GM19438 (cell line): ENCODE data around the gene DPP7.
A peak's percentile ranks its signal among the peaks of the same experiment; 100 is the strongest.

ENCODE experiments used
- ATAC-seq: cut with Tn5 transposase; IDR thresholded peaks from one replicate; pipeline ENCODE4 v1.9.1; 2021; ENCODE audit warnings: low read depth; ENCODE audit not compliant: unreplicated experiment

DPP7 gene

DNA sequence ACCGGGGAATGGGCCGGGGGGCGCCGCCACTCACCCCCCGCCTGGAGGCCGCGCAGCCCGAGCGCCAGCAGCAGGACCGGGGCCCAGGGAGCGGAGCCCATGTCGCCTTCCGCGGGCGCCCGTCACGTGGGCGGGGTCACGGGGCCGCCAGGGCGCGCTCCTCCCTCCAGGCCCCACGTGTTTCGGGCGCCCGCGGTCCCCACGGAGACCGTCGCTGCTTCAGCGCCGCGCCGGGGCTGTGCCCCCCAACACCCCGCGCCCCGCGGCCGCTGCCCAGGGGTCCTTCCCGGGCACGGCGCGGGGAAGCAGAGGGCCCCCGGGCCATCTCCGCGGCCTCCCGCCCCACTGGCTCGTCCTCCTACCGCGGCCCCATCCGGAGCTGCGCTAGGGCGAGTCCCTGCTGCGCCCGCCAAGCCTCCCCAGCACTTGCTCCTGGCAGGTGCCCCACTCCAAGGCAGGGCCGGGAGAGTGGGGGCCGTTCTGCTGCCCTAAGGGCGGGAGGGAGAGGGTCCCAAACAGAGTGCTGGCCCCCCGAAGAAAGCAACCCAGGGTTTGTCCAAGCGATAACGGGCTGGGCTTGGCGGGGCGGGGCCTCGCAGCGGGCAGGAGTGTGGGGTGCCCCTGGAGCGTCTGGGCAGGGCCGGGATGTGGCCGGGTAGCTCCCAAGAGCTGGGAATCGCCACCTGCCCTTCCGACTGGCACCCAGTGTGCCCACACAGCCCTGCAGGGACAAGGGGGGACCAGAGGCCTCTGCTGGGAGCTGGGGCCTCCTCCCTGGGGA, at the start of gene DPP7:
Gene DPP7, minus strand, starts transcription at position 121 of the 781 bp plus-strand sequence. Its CDS starts 20 bp downstream, at position 101.
- ATAC-seq: peak; percentile 62

GRCh38 chr9:137163805-137164204, 49.3 kb upstream of the DPP7 start:
- no peak for ATAC-seq

- no peak for ATAC-seq
These were observed 48.8 kb upstream of the DPP7 start for GRCh38 chr9:137163365-137163715.

GRCh38 chr9:137162505-137163364, 48.2 kb upstream of the DPP7 start:
- ATAC-seq: no peak

GRCh38 chr9:137161558-137162486, 47.3 kb upstream of the DPP7 start:
- ATAC-seq: no peak

DNA sequence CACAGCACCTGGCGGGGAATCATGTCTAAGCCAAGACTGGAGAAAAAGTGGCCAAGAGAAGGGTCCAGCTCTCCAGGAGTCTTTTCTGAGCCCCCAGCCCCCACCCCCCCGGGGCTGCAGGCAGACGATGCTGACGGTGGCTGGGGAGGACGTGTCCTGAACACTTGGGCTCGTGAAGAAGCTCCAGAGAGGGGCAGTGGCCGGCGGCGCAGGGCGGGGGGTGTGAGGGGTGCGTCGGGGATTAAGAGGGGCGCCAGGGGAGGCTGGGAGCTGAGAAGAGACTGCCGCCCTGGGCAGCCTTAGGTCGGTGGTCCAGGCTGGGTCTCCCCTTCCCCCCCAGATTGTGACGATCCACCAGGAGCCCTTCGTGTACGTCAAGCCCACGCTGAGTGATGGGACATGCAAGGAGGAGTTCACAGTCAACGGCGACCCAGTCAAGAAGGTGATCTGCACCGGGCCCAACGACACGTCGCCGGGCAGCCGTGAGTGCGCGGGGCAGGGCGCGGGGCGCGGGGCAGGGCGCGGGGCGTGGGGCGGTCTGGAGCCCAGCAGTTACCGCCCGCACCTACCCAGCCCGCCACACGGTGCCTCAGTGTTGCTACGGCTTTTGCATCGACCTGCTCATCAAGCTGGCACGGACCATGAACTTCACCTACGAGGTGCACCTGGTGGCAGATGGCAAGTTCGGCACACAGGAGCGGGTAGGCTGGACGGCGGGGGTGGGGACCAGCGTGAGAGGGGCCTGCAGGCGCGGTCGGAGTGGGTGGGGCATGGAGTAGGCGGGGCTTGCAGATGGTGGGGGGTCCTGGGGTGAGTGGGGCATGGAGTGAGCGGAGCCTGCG, 46.4 kb upstream of the DPP7 start:
- ATAC-seq: no peak

- ATAC-seq: no peak
These were observed 45.5 kb upstream of the DPP7 start for GRCh38 chr9:137160054-137160425.

DNA sequence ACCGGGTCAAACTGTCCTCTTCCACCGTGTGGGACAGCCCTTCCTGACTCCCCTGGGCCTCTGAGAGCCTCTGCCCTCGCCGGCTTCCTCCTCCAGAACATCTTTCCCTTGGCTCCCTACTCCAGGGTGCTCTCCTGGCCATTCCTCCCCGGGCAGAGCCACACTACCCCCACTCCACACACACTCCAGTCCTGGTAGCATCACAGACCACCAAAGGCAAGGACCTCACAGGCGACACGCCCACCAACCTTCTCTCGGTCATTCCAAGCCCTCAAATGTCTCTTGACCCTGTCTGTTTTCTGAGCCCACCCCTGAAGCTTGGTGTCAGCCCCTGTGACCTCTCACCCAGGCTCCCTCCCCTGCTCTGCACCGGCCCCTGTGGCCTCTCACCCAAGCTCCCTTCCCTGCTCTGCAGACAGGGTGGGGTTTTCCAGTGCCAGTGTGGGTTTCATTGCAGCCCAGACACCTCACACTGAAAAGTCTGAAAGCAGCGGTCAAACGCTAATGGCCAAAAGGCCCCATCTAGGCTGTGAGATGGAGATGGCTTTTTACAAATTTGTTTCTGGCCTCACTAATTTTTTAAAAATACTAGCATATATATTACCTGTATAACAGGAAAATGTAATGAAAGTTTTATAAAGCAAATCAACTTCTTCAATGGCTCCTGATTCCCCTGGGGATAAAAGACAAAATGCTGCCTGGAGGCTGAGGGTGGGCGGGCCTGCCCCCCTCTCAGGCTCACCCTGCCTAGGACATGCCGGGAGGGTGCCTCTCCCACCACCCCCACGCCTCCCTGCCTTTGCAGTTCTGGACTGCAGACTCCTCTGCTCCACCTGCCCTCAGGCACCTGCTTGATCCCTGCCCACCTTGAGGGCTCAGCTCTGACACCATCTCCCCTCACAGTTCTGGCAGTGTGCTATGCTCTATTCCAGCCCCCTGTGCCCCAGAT, 44.8 kb upstream of the DPP7 start:
- ATAC-seq: no peak

- no peak for ATAC-seq
These were observed 44.1 kb upstream of the DPP7 start for GRCh38 chr9:137158625-137159024.

- no peak for ATAC-seq
These were observed 43.3 kb upstream of the DPP7 start for GRCh38 chr9:137157618-137158415.

DNA sequence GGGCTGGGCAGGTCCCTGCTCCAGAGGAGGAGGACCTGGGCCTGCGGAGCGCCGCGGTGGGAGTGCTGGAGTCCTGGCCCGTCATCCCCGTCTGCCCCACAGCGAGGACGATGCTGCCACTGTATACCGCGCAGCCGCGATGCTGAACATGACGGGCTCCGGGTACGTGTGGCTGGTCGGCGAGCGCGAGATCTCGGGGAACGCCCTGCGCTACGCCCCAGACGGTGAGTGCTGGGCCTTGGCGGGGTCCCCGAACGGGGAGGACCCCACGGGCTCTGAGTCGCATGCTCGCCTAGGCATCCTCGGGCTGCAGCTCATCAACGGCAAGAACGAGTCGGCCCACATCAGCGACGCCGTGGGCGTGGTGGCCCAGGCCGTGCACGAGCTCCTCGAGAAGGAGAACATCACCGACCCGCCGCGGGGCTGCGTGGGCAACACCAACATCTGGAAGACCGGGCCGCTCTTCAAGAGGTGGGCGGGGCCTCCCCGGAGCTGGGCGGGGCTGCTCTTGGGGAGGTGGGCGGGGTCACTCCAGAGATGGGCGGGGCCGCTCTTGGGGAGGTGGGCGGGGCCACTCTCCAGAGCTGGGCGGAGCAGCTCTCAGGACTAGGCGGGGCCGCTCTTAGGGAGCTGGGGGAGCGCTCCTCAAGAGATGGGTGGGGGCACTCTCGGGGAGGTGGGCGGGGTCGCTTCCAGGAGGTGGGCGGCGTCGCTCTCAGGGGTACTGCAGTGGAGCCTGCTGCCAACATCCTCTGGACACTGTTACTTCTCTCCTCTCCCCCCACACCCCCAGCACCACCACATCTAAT, 42.2 kb upstream of the DPP7 start:
- ATAC-seq: no peak

- ATAC-seq: no peak
These were observed 38.4 kb upstream of the DPP7 start for GRCh38 chr9:137152844-137153405.

GRCh38 chr9:137150617-137151457, 36.3 kb upstream of the DPP7 start:
- peak; percentile 41 for ATAC-seq

DNA sequence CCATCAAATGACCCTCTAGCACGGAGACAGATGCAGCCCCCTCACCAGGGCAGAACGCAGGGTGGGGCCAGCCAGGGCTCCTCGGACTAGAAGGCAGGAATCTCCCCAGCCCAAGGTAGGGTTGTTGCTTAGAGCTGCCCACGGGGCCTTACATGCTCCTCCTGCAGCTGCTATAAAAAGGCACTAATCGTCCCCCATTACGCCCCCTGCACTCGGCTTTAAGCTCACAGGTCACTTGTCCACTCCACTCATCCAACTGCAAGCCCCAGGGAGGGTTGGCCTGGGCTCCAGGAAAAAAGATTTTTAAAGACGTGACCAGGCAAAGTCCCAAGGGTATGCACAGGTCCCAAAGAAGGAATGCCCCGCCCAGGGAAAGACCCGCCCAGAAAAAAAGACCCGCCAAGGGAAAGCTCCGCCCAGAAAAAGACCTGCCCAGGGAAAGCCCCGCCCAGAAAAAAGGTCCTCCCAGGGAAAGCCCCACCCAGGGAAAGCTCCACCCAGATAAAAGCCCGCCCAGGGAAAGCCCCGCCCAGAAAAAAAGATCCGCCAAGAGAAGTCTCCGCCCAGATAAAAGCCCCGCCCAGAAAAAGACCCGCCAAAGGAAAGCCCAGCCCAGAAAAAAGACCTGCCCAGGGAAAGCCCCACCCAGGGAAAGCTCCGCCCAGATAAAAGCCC, 35.5 kb upstream of the DPP7 start:
- ATAC-seq: peak; percentile 11

GRCh38 chr9:137149363-137149762, 34.8 kb upstream of the DPP7 start:
- no peak for ATAC-seq
